Colonic mucosa (tissue), 4 donors: ENCODE data around the gene DEPDC1B. TPM values are rescaled to one million over a fixed set of nuclear protein-coding genes. Genes with fewer than 3 reads are reported as not detected.
"Not testable (repeated sequence)": the region's sequence is repeated elsewhere in the genome, so short reads cannot be mapped to it uniquely, and the experiment has no call there.

Source experiments
- DNase-seq: peaks from one replicate; pipeline ENCODE4 v3.0.0-alpha.2; 2020
- H3K27ac ChIP-seq: fragments of 200-600 bp; one replicate; pipeline ENCODE4 v1.8.0; 2021
- H3K27me3 ChIP-seq: fragments of 200-600 bp; one replicate; pipeline ENCODE4 v1.8.0; 2021
- H3K36me3 ChIP-seq: fragments of 200-600 bp; one replicate; pipeline ENCODE4 v1.8.0; 2021
- H3K4me1 ChIP-seq: fragments of 200-600 bp; one replicate; pipeline ENCODE4 v1.8.0; 2021; ENCODE audit warnings: mild to moderate bottlenecking
- H3K4me3 ChIP-seq: fragments of 200-600 bp; one replicate; pipeline ENCODE4 v1.8.0; 2021
- H3K9ac ChIP-seq, 2 donors: one replicate each; pipeline ENCODE4 v1.7.0; 2013; ENCODE audit warnings: control low read depth in 2 of 2, low read depth in 2 of 2, low read length in 2 of 2
- H3K9me3 ChIP-seq: fragments of 200-600 bp; one replicate; pipeline ENCODE4 v1.8.0; 2021
- intact Hi-C: fragments of 100-400 bp; cut with DNase I; formaldehyde crosslinking; loops from one replicate; pipeline ENCODE4 v1.14.1; 2022
- total RNA-seq, 2 donors: library from RNA; stranded (reverse); fragmentation: NEBNext Ultra II Directional in 1 of 2; extraction: Animal tissue kit (Norgen Biotek cat#: 25700) in 1 of 2; gene quantifications; one replicate each; pipeline ENCODE4 v1.2.1, GENCODE V29; 2021
- TF ChIP-seq, protein P1 (sequence below): fragments of 200-600 bp; IDR thresholded peaks from one replicate; pipeline ENCODE4 v1.8.0; 2022; ENCODE audit warnings: antibody characterized with exemption, mild to moderate bottlenecking
- donor health status: healthy.
- donor health status: DM: no; HTN: no; CAD: no.
- donor health status: DM: no; HTN: no; CAD: no.

The DEPDC1B gene
- total RNA-seq, 2 donors from 2014 or later: 8.4 to 25.1 TPM

GRCh38 chr5:60632153-60632552 lies 67.8 kb downstream of the DEPDC1B start:
- no peaks in the 10 kb centered on the region for H3K4me1 ChIP-seq
- intact Hi-C loops: no loop called here

DNA sequence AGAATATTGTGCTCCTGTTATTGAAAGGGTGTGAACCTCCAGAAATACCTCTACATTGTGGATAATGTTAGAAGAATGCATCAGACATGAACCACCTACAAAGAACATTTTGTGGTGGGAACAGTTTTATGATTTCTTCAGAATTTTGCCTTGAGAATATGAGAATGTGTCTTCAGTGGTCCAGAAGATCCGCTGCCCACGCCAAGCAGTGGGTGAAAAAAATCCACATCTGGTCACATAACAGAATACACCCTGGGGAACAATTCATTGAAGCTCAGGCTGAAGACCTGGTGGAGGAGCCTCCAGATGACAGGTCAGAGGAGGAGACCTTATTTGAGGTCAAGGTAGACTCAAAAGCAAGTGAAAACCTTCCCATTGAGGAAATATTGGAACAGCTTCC lies 69.1 kb downstream of the DEPDC1B start:
- Histone ChIP-seq H3K9ac (no peak overlapping the region), H3K4me3 (no peak overlapping the region), H3K27me3 (no peaks in the 10 kb centered on the region), H3K36me3 (no peaks in the 10 kb centered on the region), H3K4me1 (no peaks in the 10 kb centered on the region), H3K27ac (no peak overlapping the region), H3K9me3 (no peaks in the 10 kb centered on the region)
- TF ChIP-seq, protein P1, sequence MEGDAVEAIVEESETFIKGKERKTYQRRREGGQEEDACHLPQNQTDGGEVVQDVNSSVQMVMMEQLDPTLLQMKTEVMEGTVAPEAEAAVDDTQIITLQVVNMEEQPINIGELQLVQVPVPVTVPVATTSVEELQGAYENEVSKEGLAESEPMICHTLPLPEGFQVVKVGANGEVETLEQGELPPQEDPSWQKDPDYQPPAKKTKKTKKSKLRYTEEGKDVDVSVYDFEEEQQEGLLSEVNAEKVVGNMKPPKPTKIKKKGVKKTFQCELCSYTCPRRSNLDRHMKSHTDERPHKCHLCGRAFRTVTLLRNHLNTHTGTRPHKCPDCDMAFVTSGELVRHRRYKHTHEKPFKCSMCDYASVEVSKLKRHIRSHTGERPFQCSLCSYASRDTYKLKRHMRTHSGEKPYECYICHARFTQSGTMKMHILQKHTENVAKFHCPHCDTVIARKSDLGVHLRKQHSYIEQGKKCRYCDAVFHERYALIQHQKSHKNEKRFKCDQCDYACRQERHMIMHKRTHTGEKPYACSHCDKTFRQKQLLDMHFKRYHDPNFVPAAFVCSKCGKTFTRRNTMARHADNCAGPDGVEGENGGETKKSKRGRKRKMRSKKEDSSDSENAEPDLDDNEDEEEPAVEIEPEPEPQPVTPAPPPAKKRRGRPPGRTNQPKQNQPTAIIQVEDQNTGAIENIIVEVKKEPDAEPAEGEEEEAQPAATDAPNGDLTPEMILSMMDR: no peak
- no peak for DNase-seq
- intact Hi-C loops: no loop called here

More at GRCh38 chr5:60632153-60632552, 67.8 kb downstream of the DEPDC1B start:
- TF ChIP-seq, protein P1: no peak
- no peak for DNase-seq
- Histone ChIP-seq H3K27ac (no peak overlapping the region), H3K4me3 (no peak overlapping the region), H3K9ac (no peak overlapping the region), H3K36me3 (no peaks in the 10 kb centered on the region), H3K9me3 (no peaks in the 10 kb centered on the region), H3K27me3 (no peaks in the 10 kb centered on the region)

DNA sequence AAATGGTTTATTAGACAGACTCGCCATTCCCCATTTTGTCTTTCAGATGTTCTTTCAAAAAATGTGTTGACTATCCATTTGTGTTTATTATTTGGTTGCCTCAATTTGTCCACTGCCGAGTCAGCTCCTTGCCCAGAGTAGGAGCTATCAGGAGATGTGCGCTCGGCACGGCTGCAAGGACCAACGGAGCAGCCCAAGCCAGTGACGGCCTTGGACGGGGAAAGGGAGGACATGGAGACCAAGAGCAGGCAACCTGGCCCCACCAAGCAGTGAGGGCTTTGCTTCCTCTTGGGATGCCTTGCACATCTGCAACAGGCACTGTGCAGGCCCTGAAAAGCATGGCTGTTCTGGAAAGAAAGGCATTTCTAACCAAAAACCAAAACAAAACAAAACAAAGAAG lies 69.8 kb downstream of the DEPDC1B start:
- H3K36me3 ChIP-seq: no peaks in the 10 kb centered on the region
- intact Hi-C loops: no loop called here
- H3K4me3 ChIP-seq: no peak overlapping the region
- no peak for DNase-seq
- H3K27me3 ChIP-seq: no peaks in the 10 kb centered on the region
- no peaks in the 10 kb centered on the region for H3K9me3 ChIP-seq
- H3K27ac ChIP-seq: no peak overlapping the region
- no peak overlapping the region for H3K9ac ChIP-seq
- TF ChIP-seq, protein P1: no peak
- no peaks in the 10 kb centered on the region for H3K4me1 ChIP-seq

DNA sequence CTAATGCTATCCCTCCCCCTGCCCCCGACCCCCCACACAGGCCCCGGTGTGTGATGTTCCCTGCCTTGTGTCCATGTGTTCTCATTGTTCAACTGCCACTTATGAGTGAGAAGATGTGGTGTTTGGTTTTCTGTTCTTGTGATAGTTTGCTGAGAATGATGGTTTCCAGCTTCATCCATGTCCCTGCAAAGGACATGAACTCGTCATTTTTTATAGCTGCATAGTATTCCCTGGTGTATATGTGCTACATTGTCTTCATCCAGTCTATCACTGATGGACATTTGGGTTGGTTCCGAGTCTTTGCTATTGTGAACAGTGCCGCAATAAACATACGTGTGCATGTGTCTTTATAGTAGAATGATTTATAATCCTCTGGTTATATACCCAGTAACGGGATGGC lies 75.1 kb downstream of the DEPDC1B start:
- H3K36me3 ChIP-seq, H3K27me3 ChIP-seq, H3K4me1 ChIP-seq, DNase-seq, H3K9ac ChIP-seq, H3K4me3 ChIP-seq, H3K9me3 ChIP-seq, intact Hi-C loops, H3K27ac ChIP-seq: not testable (repeated sequence)

DNA sequence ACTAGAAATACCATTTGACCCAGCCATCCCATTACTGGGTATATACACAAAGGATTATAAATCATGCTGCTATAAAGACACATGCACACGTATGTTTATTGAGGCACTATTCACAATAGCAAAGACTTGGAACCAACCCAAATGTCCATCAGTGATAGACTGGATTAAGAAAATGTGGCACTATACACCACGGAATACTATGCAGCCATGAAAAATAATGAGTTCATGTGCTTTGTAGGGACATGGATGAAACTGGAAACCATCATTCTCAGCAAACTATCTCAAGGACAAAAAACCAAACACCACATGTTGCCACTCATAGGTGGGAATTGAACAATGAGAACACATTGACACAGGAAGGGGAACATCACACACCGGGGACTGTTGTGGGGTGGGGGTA lies 79.2 kb downstream of the DEPDC1B start:
- H3K4me1 ChIP-seq, H3K4me3 ChIP-seq, H3K9ac ChIP-seq, H3K27ac ChIP-seq, DNase-seq, H3K36me3 ChIP-seq, intact Hi-C loops, H3K27me3 ChIP-seq, H3K9me3 ChIP-seq: not testable (repeated sequence)

DNA sequence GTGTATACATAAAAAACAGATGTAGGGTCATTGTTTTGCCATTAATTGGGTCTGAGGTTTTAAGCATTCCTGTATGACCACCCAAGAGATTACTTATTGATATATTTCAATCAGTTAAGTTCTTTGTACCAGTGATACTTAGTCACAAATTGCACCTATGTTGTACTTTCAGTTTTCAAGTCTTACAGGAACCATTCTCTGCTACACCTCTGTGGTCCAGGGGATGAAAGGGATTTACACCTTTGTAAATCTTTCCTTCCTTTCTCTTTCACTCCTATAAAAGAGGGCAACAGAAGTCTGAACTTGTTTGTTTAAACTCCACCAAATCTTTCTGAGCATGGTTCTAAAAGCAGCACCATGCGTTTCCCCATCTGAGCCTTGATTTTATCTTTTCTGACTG lies 86.1 kb downstream of the DEPDC1B start:
- H3K27me3 ChIP-seq: no peaks in the 10 kb centered on the region
- H3K9me3 ChIP-seq: no peaks in the 10 kb centered on the region
- intact Hi-C loops: no loop called here
- H3K9ac ChIP-seq: no peak overlapping the region
- no peak for DNase-seq
- no peaks in the 10 kb centered on the region for H3K36me3 ChIP-seq
- H3K4me1 ChIP-seq: no peaks in the 10 kb centered on the region
- no peak overlapping the region for H3K27ac ChIP-seq
- no peak overlapping the region for H3K4me3 ChIP-seq
- TF ChIP-seq, protein P1: no peak
